Measurements from ENCODE around the gene SCAMP5.

DNA sequence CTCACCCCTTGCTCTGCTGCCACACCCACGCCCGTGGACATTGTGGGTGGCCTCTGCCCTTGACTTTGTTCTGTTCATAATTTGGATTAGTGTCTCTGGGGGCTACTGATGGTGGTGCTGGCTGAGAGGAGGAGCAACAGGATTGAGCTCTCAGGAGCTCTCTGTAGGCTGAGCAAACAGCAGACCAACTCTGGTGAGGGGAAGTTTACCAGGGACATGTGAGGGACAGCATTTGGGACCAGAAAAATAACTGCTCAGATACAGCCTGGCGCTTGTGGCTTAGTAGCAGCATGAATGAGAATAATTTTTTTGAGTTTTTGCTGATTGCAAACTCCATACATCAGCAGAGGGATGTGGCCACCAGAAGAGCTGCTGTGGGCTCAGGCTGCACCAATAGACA, 42.9 kb downstream of the SCAMP5 start:
- TF ChIP-seq EP300 (IDR thresholded peaks at IDR 0.05; ENCODE audit: borderline replicate concordance) (no peak), TCF12 (IDR thresholded peaks at IDR 0.05; ENCODE audit: low read depth) (no peak), TEAD4 (IDR thresholded peaks at IDR 0.05) (no peak), FOXM1 (IDR thresholded peaks at IDR 0.05; ENCODE audit: borderline replicate concordance, low read depth) (no peak), CEBPB (IDR thresholded peaks at IDR 0.05) (no peak), TAF1 (IDR thresholded peaks at IDR 0.05; ENCODE audit: low read depth) (no peak)
- TF ChIP-seq, protein P1, sequence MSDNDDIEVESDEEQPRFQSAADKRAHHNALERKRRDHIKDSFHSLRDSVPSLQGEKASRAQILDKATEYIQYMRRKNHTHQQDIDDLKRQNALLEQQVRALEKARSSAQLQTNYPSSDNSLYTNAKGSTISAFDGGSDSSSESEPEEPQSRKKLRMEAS (IDR thresholded peaks at IDR 0.05): no peak

Data from Ishikawa (cell line).